M059J (cell line): Measurements from ENCODE around the gene INPP5D. TPM values are rescaled to one million over a fixed set of nuclear protein-coding genes. Genes with fewer than 3 reads are reported as not detected.
"Not testable (repeated sequence)": the region's sequence is repeated elsewhere in the genome, so short reads cannot be mapped to it uniquely, and the experiment has no call there.

Experiments used
- DNase-seq: peaks from one replicate; pipeline ENCODE4 v3.0.0-alpha.2; 2012; ENCODE audit warnings: low read depth
- total RNA-seq: library from RNA; depleted of rRNA; stranded (reverse); fragments of >200 nt; shearing (Covaris generic); gene quantifications from 2 replicates; pipeline ENCODE4 v1.2.3, GENCODE V29; 2014

Gene INPP5D
- total RNA-seq, 1 experiment from 2014 or later: not detected

DNA sequence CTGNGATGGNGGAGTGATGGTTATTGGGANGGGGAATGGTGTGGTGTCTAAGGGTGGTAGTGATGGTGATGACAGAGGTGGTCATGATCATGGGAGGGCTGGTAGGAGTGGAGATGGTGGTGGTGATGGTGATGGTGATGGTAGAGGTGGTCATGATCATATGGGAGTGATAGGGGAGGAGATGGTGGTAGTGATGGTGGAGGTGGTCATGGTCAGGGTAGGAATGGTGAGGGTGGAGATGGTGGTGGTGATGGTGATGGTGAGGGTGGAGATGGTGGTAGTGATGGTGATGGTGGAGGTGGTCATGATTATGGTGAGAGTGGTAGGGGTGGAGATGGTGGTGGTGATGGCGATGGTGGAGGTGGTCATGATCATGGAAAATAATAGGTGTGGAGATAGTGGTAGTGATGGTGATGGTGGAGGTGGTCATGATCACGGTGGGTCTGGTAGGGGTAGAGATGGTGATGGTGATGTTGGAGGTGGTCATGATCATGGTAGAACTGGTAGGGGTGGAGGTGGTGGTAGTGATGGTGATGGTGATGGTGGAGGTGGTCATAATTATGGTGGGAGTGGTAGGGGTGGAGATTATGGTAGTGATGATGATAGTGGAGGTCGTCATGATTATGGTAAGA lies 83.7 kb downstream of the INPP5D start:
- DNase-seq: no peak

DNA sequence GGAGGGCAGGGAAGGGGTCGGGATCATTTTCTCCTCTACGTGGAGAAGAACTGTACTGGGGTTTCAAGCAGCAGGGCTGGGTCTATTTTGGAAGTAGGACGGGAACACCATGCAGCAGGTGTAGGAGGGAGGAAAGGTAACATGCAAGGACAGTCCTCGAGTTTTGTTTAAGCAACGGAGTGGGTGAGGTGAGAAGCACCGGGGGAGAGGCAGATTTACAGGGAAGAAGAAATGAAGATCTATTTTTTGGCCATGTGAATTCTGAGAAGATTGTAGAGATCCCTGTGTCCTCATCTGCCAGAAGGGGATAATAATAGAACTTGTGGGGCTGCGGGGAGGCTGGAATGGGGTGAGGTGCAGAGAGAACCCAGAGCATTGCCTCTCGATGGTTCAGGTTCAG lies 85.6 kb downstream of the INPP5D start:
- no peak for DNase-seq

- no peak for DNase-seq
Observed at GRCh38 chr2:233146194-233146593, 86.1 kb downstream of the INPP5D start.

DNA sequence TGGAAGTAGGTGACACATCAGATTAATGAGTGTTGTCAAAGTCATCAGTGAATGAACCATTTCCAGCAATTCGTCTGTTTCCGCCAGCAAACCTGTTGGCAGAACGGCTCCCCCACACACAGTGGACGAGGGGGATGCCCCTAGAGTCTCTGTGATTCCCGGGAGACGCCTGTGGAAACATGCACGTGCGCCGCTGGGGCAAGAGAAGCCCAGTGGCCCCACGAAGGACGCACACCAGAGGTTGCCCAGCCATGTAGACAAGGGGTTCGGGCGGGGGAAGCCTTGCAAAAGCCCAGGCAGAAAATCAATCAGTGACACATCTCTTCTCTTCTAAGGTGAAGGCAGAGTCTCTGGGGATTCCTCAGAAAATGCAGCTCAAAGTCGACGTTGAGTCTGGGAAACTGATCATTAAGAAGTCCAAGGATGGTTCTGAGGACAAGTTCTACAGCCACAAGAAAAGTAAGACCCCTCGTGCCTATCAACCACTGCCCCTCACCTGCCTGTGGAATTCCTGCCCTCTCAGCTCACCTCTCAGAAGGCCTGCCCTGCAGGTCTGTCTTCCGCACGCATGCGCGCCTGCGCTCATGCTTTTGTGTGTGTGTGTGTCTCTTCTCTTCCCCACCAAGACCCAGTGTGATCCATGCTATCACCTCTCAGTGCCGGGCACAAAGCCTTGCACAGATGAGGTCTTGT lies 87.1 kb downstream of the INPP5D start:
- DNase-seq: no peak

GRCh38 chr2:233147829-233148167 lies 87.7 kb downstream of the INPP5D start:
- DNase-seq: no peak

GRCh38 chr2:233148354-233148753 lies 88.2 kb downstream of the INPP5D start:
- DNase-seq: no peak

GRCh38 chr2:233152541-233152940 lies 92.4 kb downstream of the INPP5D start:
- peak; percentile 79 for DNase-seq

DNA sequence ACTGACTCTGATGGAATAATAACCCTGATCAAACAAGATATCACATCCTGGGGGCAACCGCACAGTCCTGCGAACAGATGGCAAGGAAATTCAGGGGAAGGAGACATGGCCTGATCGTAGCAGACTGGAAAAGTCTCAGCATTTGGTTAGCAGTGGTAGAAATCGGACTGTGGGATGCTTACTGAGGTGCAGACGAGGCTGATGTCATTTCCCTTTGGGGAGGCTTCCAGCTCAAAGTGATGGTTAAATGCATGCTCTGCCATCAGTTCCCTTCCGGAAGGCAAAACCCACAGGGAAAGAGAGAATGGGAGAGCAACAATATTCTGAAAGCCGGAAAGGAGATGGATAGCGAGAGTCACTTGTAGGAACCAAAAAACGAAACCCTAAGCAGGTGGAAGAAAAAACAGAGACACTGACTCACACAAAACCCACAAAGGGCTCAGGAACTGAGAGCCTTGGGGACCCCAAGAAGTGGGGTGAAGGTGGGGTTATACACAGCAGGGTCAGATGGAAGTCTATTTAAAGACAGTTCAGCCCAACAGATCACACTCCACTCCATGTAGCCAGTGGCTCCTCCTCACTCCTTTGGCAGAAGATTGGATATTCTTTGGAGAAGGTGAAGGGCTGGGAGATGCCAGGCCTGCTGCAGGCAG lies 93.1 kb downstream of the INPP5D start:
- peak; percentile 48 for DNase-seq

- DNase-seq: no peak
Observed at GRCh38 chr2:233156001-233156400, 95.9 kb downstream of the INPP5D start.

- not testable (repeated sequence) for DNase-seq
Observed at GRCh38 chr2:233156461-233156860, 96.3 kb downstream of the INPP5D start.

DNA sequence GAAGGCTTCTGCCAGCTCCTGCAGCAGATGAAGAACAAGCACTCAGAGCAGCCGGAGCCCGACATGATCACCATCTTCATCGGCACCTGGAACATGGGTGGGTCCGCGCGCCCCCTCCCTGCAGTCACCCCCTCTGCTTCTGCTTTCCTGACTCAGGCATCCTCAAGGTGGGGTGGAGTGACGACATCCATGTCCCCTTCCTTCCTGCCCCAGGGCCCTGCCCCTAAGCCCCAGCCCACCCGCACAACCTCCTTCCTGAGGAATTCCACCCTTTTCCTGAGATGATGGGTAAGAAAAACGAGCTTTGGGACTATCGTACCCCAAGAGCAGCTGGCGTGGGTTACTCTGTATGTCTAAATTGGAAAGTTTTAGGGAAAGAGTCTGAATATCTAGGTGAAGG lies 101.6 kb downstream of the INPP5D start:
- DNase-seq: no peak

GRCh38 chr2:233162770-233163169 lies 102.6 kb downstream of the INPP5D start:
- no peak for DNase-seq

DNA sequence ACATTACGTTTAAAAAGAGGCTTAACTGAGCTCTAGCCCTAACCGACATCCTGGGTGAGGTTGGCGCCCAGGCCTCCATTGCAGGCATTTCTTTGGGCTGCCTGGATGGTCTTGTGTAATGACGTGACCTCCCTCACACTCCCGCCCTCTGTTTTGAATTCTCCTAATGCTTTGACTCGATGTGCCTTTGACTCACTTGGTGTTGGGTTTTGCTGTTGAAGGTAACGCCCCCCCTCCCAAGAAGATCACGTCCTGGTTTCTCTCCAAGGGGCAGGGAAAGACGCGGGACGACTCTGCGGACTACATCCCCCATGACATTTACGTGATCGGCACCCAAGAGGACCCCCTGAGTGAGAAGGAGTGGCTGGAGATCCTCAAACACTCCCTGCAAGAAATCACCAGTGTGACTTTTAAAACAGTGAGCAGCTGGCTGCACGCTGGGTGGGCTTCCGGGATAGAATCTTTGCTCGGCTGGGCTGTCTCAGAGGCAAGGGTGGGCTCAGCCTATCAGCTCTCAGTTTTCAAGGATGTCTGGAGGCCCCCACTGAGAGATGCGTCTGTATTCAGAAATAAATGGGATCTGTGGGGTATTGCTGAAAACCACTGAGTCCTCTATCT lies 103.5 kb downstream of the INPP5D start:
- no peak for DNase-seq

GRCh38 chr2:233164128-233164635 lies 104.0 kb downstream of the INPP5D start:
- DNase-seq: no peak

GRCh38 chr2:233164967-233165366 lies 104.8 kb downstream of the INPP5D start:
- DNase-seq: no peak

- no peak for DNase-seq
Observed at GRCh38 chr2:233165543-233165894, 105.4 kb downstream of the INPP5D start.

- peak; percentile 92 for DNase-seq
Observed at GRCh38 chr2:233165895-233166661, 105.9 kb downstream of the INPP5D start.

GRCh38 chr2:233168445-233168844 lies 108.3 kb downstream of the INPP5D start:
- DNase-seq: no peak

DNA sequence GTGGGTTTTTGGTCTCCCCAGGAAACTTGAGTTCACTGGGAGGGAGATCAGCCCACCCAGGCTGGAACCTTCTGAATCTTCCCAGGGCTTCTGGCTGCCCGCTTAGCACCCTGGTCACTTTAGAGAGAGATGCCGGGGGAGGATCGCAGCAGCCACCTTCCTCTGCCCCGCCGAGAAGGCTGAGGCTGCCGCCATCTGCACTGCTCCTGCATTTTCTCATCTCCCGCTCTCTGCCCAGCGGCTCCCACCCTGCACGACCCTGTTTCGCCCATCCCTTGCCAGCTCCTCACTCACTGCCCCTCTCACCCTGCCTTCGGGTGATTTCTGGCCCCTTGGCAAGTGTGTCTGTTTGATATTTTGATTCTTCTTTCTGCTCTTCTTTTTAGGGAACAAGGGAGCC lies 108.8 kb downstream of the INPP5D start:
- no peak for DNase-seq

- DNase-seq: no peak
Observed at GRCh38 chr2:233171344-233171743, 111.2 kb downstream of the INPP5D start.

DNA sequence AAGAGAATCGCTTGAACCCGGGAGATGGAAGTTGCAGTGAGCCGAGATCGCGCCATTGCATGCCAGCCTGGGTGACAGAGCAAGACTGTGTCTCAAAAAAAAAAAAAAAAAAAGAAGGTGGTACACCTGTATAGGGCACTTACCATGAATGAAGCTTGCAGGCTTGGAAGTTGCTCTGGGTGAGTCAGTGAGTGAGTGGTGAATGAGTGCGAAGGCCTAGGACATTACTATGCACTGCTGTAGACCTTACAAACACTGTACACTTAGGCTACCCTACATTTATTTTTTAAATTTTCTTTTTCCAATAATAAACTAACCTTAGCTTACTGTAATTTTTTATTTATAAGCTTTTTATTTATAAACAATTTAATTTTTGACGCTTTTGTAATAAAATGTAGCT lies 113.0 kb downstream of the INPP5D start:
- DNase-seq: peak; percentile 32

GRCh38 chr2:233174137-233174536 lies 114.0 kb downstream of the INPP5D start:
- no peak for DNase-seq
